HepG2 (cell line): Measurements from ENCODE around the gene GTF2H4. TPM values are rescaled to one million over a fixed set of nuclear protein-coding genes. Genes with fewer than 3 reads are reported as not detected.

Experiments
- FOXA1 ChIP-seq, 2 experiments: fragments of 450-650 bp in 1 of 2; sonication (generic) in 1 of 2; formaldehyde crosslinking in 1 of 2; IDR thresholded peaks; 2 replicates each; pipeline versions ENCODE4 v1.4.0 to v1.6.1; 2016 to 2020; ENCODE audit warnings: missing genetic modification reagents in 1 of 2
- FOXP1 ChIP-seq, 2 experiments: fragments of 450-650 bp in 1 of 2; IDR thresholded peaks; 2 replicates each; pipeline ENCODE4 v1.6.1; 2017 to 2018; ENCODE audit warnings: antibody characterized with exemption in 1 of 2
- GABPB1 ChIP-seq: IDR thresholded peaks from 2 replicates; pipeline ENCODE4 v1.6.1; 2016; ENCODE audit warnings: mild to moderate bottlenecking, missing genetic modification reagents, moderate library complexity, missing compliant biosample characterization
- HCFC1 ChIP-seq: fragments of 150-350 bp; IDR thresholded peaks from 2 replicates; pipeline ENCODE4 v1.6.1; 2014; ENCODE audit warnings: low read depth, low read length
- IKZF1 ChIP-seq: fragments of 450-650 bp; IDR thresholded peaks from 2 replicates; pipeline ENCODE4 v1.7.1; 2016
- JUN ChIP-seq: sonication (generic); formaldehyde crosslinking; IDR thresholded peaks from 2 replicates; pipeline ENCODE4 v1.4.0; 2020; ENCODE audit warnings: mild to moderate bottlenecking, missing genetic modification reagents
- KLF13 ChIP-seq: sonication (generic); formaldehyde crosslinking; IDR thresholded peaks from 2 replicates; pipeline ENCODE4 v1.4.0; 2020; ENCODE audit warnings: mild to moderate bottlenecking, missing genetic modification reagents
- NFE2 ChIP-seq: sonication (generic); formaldehyde crosslinking; IDR thresholded peaks from 2 replicates; pipeline ENCODE4 v1.4.0; 2020; ENCODE audit warnings: missing genetic modification reagents
- NKX3-1 ChIP-seq: sonication (generic); formaldehyde crosslinking; IDR thresholded peaks from 2 replicates; pipeline ENCODE4 v1.5.0; 2020; ENCODE audit warnings: missing genetic modification reagents
- PAWR ChIP-seq: sonication (generic); formaldehyde crosslinking; IDR thresholded peaks from 2 replicates; pipeline ENCODE4 v1.4.0; 2020; ENCODE audit warnings: missing genetic modification reagents, mild to moderate bottlenecking, borderline replicate concordance
- PLRG1 ChIP-seq: fragments of 450-650 bp; conservative IDR thresholded peaks from 2 replicates; pipeline ENCODE4 v1.6.1; 2016
- RBM39 ChIP-seq: fragments of 200-400 bp; formaldehyde crosslinking; IDR thresholded peaks from one replicate; pipeline ENCODE4 v1.6.1; 2018; ENCODE audit warnings: antibody characterized with exemption, mild to moderate bottlenecking, low read depth, low read length; ENCODE audit not compliant: poor library complexity, severe bottlenecking
- RORA ChIP-seq: sonication (generic); formaldehyde crosslinking; IDR thresholded peaks from 2 replicates; pipeline ENCODE4 v1.5.0; 2020; ENCODE audit warnings: mild to moderate bottlenecking, missing genetic modification reagents, moderate library complexity
- SNRNP70 ChIP-seq: fragments of 200-400 bp; formaldehyde crosslinking; IDR thresholded peaks from 2 replicates; pipeline ENCODE4 v1.6.1; 2017; ENCODE audit warnings: mild to moderate bottlenecking, low read depth, low read length, moderate library complexity
- SP5 ChIP-seq: IDR thresholded peaks from 2 replicates; pipeline ENCODE4 v1.6.1; 2016; ENCODE audit warnings: low read depth, borderline replicate concordance
- ZBTB38 ChIP-seq: sonication (generic); formaldehyde crosslinking; IDR thresholded peaks from 2 replicates; pipeline ENCODE4 v1.5.1; 2020; ENCODE audit warnings: mild to moderate bottlenecking, missing genetic modification reagents
- ZNF569 ChIP-seq: sonication (generic); formaldehyde crosslinking; IDR thresholded peaks from 2 replicates; pipeline ENCODE4 v1.5.0; 2020; ENCODE audit warnings: mild to moderate bottlenecking, missing genetic modification reagents, moderate library complexity, borderline replicate concordance
- polyA plus RNA-seq, 8 experiments: library from polyadenylated mRNA; depleted of rRNA in 3 of 8; stranded (reverse) in 7 of 8; unstranded in 1 of 8; fragments of >200 nt; fragmentation: Illumina TruSeq in 4 of 8; extraction: Trizol in 4 of 8; gene quantifications; 2 replicates each; pipeline versions ENCODE4 v1.2.1 to v1.2.3, GENCODE V29; 2011 to 2016; ENCODE audit warnings: low read depth in 4 of 8, missing spikeins in 1 of 8, mixed read lengths in 1 of 8; ENCODE audit not compliant: insufficient read depth in 1 of 8
- total RNA-seq, 5 experiments: library from RNA; depleted of rRNA; stranded (reverse); fragments of >200 nt; fragmentation: Illumina TruSeq; extraction: Trizol; gene quantifications; 2 replicates each; pipeline ENCODE4 v1.2.3, GENCODE V29; 2016; ENCODE audit warnings: low read depth in 1 of 5
- TF ChIP-seq, protein P1 (sequence below): sonication (generic); formaldehyde crosslinking; IDR thresholded peaks from 2 replicates; pipeline ENCODE4 v1.4.0; 2020; ENCODE audit warnings: missing genetic modification reagents, borderline replicate concordance
- TF ChIP-seq, protein P2 (sequence below): sonication (generic); formaldehyde crosslinking; IDR thresholded peaks from 2 replicates; pipeline ENCODE4 v1.8.0; 2023; ENCODE audit warnings: mild to moderate bottlenecking, missing genetic modification reagents
- TF ChIP-seq, protein P3 (sequence below): IDR thresholded peaks from 2 replicates; pipeline ENCODE4 v1.6.1; 2016; ENCODE audit warnings: low read depth, control low read depth
- TF ChIP-seq, protein P4 (sequence below): sonication (generic); formaldehyde crosslinking; IDR thresholded peaks from 2 replicates; pipeline ENCODE4 v1.4.0; 2020; ENCODE audit warnings: missing genetic modification reagents
- TF ChIP-seq, protein P5 (sequence below): sonication (generic); formaldehyde crosslinking; IDR thresholded peaks from 2 replicates; pipeline ENCODE4 v1.8.0; 2022; ENCODE audit warnings: mild to moderate bottlenecking, missing genetic modification reagents, borderline replicate concordance
- TF ChIP-seq, protein P6 (sequence below): sonication (generic); formaldehyde crosslinking; IDR thresholded peaks from 2 replicates; pipeline ENCODE4 v1.4.0; 2020; ENCODE audit warnings: missing genetic modification reagents; ENCODE audit errors: not compliant biosample characterization

GTF2H4 gene
- total and polyA plus RNA-seq, 2 of the 13 experiments (the other 11 are each of a cell fraction or from before 2014, with no cell fraction given) = 15.9 to 49.3 TPM

DNA sequence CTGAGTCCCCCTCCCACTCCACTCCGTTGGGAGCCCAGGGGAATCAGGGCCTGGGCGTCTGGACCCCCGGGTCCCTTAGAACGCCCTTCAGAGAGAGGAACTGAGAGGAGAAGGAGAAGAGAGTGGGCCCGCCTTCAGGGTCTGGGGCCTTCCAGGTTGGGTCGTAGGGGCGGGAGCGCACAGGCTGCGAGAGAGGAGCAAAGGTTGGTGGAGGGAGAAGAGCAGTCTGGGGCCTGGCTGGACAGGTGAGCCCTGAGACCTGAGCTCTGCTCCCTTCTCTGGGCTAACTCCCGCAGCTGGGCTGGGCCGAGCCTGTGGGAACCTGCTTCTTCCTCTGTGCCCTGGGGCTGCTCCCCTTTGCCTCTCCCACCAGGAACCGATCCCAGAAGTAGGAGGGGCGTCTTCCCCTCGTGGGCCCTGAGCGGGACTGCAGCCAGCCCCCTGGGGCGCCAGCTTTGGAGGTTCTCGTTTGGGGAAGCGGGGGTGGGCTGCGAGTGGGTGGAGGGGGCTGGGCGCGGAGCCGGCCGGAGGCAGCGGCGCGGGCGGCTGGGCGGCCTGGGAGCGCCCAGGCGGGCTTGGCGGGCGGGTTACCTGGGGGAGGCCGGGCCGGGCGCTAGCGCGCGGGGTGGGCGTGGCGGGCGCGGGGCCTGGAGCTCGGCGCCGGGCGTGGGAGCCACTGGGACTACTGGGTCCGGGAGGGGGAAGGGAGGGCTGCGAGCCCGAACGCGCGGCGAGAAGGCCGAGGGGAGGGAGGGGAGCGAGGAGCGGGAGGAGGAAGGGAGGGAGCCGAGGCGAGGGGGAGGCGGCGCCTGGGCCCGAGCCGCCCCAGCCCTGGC is 24.1 kb upstream of the GTF2H4 start, which contains the start of gene DDR1 (continued):
- peak; percentile 35; the same call in 1 of the 2 replicates for TF ChIP-seq JUN (CRISPR knock-in tag)
- no peak for TF ChIP-seq HCFC1
- TF ChIP-seq, protein P1, sequence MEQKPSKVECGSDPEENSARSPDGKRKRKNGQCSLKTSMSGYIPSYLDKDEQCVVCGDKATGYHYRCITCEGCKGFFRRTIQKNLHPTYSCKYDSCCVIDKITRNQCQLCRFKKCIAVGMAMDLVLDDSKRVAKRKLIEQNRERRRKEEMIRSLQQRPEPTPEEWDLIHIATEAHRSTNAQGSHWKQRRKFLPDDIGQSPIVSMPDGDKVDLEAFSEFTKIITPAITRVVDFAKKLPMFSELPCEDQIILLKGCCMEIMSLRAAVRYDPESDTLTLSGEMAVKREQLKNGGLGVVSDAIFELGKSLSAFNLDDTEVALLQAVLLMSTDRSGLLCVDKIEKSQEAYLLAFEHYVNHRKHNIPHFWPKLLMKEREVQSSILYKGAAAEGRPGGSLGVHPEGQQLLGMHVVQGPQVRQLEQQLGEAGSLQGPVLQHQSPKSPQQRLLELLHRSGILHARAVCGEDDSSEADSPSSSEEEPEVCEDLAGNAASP (CRISPR knock-in tag) = no peak
- TF ChIP-seq FOXA1 (IDR thresholded peaks at IDR 0.05) = no peak
- no peak for TF ChIP-seq FOXA1 (CRISPR knock-in tag; IDR thresholded peaks at IDR 0.05)
- peak; percentile 43; the same call in 1 of the 2 replicates for TF ChIP-seq ZBTB38 (CRISPR knock-in tag)
- TF ChIP-seq FOXP1 (IDR thresholded peaks at IDR 0.05) = no peak
- no peak for TF ChIP-seq FOXP1 (CRISPR knock-in tag; IDR thresholded peaks at IDR 0.05)
- TF ChIP-seq KLF13 (CRISPR knock-in tag) = no peak
- TF ChIP-seq IKZF1 = no peak
- no peak for TF ChIP-seq SP5 (CRISPR knock-in tag)
- TF ChIP-seq, protein P2, sequence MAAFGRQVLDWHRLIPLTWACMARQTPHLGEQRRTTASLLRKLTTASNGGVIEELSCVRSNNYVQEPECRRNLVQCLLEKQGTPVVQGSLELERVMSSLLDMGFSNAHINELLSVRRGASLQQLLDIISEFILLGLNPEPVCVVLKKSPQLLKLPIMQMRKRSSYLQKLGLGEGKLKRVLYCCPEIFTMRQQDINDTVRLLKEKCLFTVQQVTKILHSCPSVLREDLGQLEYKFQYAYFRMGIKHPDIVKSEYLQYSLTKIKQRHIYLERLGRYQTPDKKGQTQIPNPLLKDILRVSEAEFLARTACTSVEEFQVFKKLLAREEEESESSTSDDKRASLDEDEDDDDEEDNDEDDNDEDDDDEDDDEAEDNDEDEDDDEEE (CRISPR knock-in tag) = no peak
- TF ChIP-seq GABPB1 = no peak
- TF ChIP-seq, protein P3, sequence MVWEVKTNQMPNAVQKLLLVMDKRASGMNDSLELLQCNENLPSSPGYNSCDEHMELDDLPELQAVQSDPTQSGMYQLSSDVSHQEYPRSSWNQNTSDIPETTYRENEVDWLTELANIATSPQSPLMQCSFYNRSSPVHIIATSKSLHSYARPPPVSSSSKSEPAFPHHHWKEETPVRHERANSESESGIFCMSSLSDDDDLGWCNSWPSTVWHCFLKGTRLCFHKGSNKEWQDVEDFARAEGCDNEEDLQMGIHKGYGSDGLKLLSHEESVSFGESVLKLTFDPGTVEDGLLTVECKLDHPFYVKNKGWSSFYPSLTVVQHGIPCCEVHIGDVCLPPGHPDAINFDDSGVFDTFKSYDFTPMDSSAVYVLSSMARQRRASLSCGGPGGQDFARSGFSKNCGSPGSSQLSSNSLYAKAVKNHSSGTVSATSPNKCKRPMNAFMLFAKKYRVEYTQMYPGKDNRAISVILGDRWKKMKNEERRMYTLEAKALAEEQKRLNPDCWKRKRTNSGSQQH (CRISPR knock-in tag) = no peak
- no peak for TF ChIP-seq ZNF569 (CRISPR knock-in tag)
- no peak for TF ChIP-seq RORA (CRISPR knock-in tag)
- no peak for TF ChIP-seq NKX3-1 (CRISPR knock-in tag)
- TF ChIP-seq, protein P4, sequence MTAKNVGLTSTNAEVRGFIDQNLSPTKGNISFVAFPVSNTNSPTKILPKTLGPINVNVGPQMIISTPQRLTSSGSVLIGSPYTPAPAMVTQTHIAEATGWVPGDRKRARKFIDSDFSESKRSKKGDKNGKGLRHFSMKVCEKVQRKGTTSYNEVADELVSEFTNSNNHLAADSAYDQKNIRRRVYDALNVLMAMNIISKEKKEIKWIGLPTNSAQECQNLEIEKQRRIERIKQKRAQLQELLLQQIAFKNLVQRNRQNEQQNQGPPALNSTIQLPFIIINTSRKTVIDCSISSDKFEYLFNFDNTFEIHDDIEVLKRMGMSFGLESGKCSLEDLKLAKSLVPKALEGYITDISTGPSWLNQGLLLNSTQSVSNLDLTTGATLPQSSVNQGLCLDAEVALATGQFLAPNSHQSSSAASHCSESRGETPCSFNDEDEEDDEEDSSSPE = no peak
- TF ChIP-seq PLRG1 = no peak
- no peak for TF ChIP-seq SNRNP70
- TF ChIP-seq RBM39 = no peak
- TF ChIP-seq, protein P5, sequence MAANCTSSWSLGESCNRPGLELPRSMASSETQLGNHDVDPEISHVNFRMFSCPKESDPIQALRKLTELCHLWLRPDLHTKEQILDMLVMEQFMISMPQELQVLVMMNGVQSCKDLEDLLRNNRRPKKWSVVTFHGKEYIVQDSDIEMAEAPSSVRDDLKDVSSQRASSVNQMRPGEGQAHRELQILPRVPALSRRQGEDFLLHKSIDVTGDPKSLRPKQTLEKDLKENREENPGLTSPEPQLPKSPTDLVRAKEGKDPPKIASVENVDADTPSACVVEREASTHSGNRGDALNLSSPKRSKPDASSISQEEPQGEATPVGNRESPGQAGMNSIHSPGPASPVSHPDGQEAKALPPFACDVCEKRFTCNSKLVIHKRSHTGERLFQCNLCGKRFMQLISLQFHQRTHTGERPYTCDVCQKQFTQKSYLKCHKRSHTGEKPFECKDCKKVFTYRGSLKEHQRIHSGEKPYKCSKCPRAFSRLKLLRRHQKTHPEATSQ (CRISPR knock-in tag) = 0 out of 2 replicates have a peak, but pooled peaks have one; percentile 30
- TF ChIP-seq, protein P6, sequence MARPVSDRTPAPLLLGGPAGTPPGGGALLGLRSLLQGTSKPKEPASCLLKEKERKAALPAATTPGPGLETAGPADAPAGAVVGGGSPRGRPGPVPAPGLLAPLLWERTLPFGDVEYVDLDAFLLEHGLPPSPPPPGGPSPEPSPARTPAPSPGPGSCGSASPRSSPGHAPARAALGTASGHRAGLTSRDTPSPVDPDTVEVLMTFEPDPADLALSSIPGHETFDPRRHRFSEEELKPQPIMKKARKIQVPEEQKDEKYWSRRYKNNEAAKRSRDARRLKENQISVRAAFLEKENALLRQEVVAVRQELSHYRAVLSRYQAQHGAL (CRISPR knock-in tag) = no peak
- no peak for TF ChIP-seq NFE2 (CRISPR knock-in tag)
- no peak for TF ChIP-seq PAWR (CRISPR knock-in tag)
